Activated CD4-positive, alpha-beta T cell treated with anti-CD3 and anti-CD28 coated beads, Interleukin-2, amount 50 U/mL, for 48 hours (primary cell): ENCODE results near the gene WWP2.
"Not testable (repeated sequence)": the region's sequence is repeated elsewhere in the genome, so short reads cannot be mapped to it uniquely, and the experiment has no call there.

Experiments used
- DNase-seq, 2 experiments: peaks; one replicate each; pipeline ENCODE4 v3.0.0-alpha.2; 2020

Gene WWP2

GRCh38 chr16:69747115-69747514, 15.0 kb upstream of the WWP2 start:
- no peak for DNase-seq

- DNase-seq = no peak
These were observed 13.3 kb upstream of the WWP2 start for GRCh38 chr16:69748694-69749345.

- DNase-seq = no peak
These were observed 8.0 kb upstream of the WWP2 start for GRCh38 chr16:69754143-69754468.

GRCh38 chr16:69754469-69755310, 7.4 kb upstream of the WWP2 start, which contains the start of gene NOB1:
TSS of gene NOB1 (minus strand) at chr16:69754926. CDS start at chr16:69754910, 16 bp downstream.
- peak; percentile 95 to 96 for DNase-seq

- DNase-seq = no peak
These were observed 5.4 kb upstream of the WWP2 start for GRCh38 chr16:69756705-69757104.

GRCh38 chr16:69757375-69757774, 4.8 kb upstream of the WWP2 start:
- DNase-seq = not testable (repeated sequence)

- DNase-seq = no peak
These were observed 874 bp downstream of the WWP2 start for GRCh38 chr16:69762814-69763598.

GRCh38 chr16:69763599-69763942, 1.4 kb downstream of the WWP2 start:
- DNase-seq = no peak

GRCh38 chr16:69767459-69768229, 5.5 kb downstream of the WWP2 start:
- DNase-seq = no peak

- no peak for DNase-seq
These were observed 6.5 kb downstream of the WWP2 start for GRCh38 chr16:69768666-69769065.

GRCh38 chr16:69769404-69769803, 7.3 kb downstream of the WWP2 start:
- no peak for DNase-seq

GRCh38 chr16:69771651-69771967, 9.5 kb downstream of the WWP2 start:
- DNase-seq = no peak

GRCh38 chr16:69773260-69773947, 11.3 kb downstream of the WWP2 start:
- no peak for DNase-seq

GRCh38 chr16:69775563-69775962, 13.4 kb downstream of the WWP2 start:
- DNase-seq = no peak

- DNase-seq = no peak
These were observed 17.6 kb downstream of the WWP2 start for GRCh38 chr16:69779724-69780123.

- DNase-seq = no peak
These were observed 19.0 kb downstream of the WWP2 start for GRCh38 chr16:69781118-69781517.

- no peak for DNase-seq
These were observed 22.5 kb downstream of the WWP2 start for GRCh38 chr16:69784586-69784985.

- DNase-seq = no peak
These were observed 25.8 kb downstream of the WWP2 start for GRCh38 chr16:69787883-69788282.

- DNase-seq = not testable (repeated sequence)
These were observed 29.3 kb downstream of the WWP2 start for GRCh38 chr16:69791391-69791847.

- no peak for DNase-seq
These were observed 31.4 kb downstream of the WWP2 start for GRCh38 chr16:69793526-69793925.

GRCh38 chr16:69794486-69794885, 32.4 kb downstream of the WWP2 start:
- DNase-seq = no peak
